ENCODE results near the gene NME8. TPM values are rescaled to one million over a fixed set of nuclear protein-coding genes. Genes with fewer than 3 reads are reported as not detected.

The NME8 gene
- total and polyA plus RNA-seq, 2 donors (not counting 1 experiment from before 2014, with no cell fraction given) = not detected

GRCh38 chr7:37944737-37945054 lies 96.3 kb downstream of the NME8 start:
- Histone ChIP-seq H3K9me3 (ENCODE audit: control extremely low read depth in 1 of 3, control insufficient read depth in 2 of 3, insufficient read depth in 1 of 3, low read length in 2 of 3) (no peaks in the 10 kb centered on the region), H4K20me1 (ENCODE audit: control insufficient read depth, insufficient read depth, low read length, poor library complexity, severe bottlenecking) (no peaks in the 10 kb centered on the region), H3K9ac (ENCODE audit: low read length) (no peak overlapping the region), H3K4me3 (ENCODE audit: control extremely low read depth in 1 of 5, extremely low read depth in 1 of 5, insufficient read depth in 1 of 5, low read depth in 2 of 5, low read length in 4 of 5) (no peak overlapping the region), H3K4me2 (replicated peaks; ENCODE audit: low read depth, low read length, poor library complexity, severe bottlenecking) (no peak overlapping the region), H3K79me2 (ENCODE audit: control insufficient read depth, insufficient read depth, low read length) (no peaks in the 10 kb centered on the region), H3K4me1 (ENCODE audit: control insufficient read depth in 2 of 2, insufficient read depth in 2 of 2, low read length in 2 of 2) (no peaks in the 10 kb centered on the region), H2AFZ (ENCODE audit: insufficient read depth, low read depth, low read length, poor library complexity, severe bottlenecking) (no peak overlapping the region), H3K36me3 (replicated peaks in 1 of 2; ENCODE audit: control extremely low read depth in 1 of 2, control insufficient read depth in 1 of 2, extremely low read depth in 1 of 2, insufficient read depth in 2 of 2, low read length in 1 of 2) (no peaks in the 10 kb centered on the region), H3K27ac (ENCODE audit: low read length in 2 of 2) (no peak overlapping the region), H3K27me3 (replicated peaks in 1 of 4; ENCODE audit: control extremely low read depth in 1 of 4, control insufficient read depth in 3 of 4, insufficient read depth in 4 of 4, low read length in 3 of 4) (no peaks in the 10 kb centered on the region)
- TF ChIP-seq EZH2 (IDR thresholded peaks at IDR 0.05; ENCODE audit: borderline replicate concordance, insufficient read depth, low read depth, low read length, poor library complexity, severe bottlenecking) = no peak
- Mint-ChIP-seq H3K4me3 (no peak overlapping the region), H3K27me3 (peaks cover 5% of the 10 kb centered on the region), H3K4me1 (no peaks in the 10 kb centered on the region), H3K27ac (no peak overlapping the region), H3K9me3 (ENCODE audit: insufficient read depth) (no peaks in the 10 kb centered on the region)
- no peak for ATAC-seq (ENCODE audit: low read depth)
- WGBS (ENCODE audit: insufficient coverage) = no CpG with 5 or more reads among the region's 2 CpGs
- ChIA-PET POLR2A (no interaction called here), CTCF (no interaction called here)
- DNase-seq = no peak
- intact Hi-C loops (cut with micrococcal nuclease) = no loop called here

- Mint-ChIP-seq H3K4me1 (no peaks in the 10 kb centered on the region), H3K27ac (no peak overlapping the region), H3K9me3 (ENCODE audit: insufficient read depth) (no peaks in the 10 kb centered on the region), H3K27me3 (no peaks in the 10 kb centered on the region), H3K4me3 (no peak overlapping the region)
- H3K4me1 ChIP-seq (ENCODE audit: control insufficient read depth in 2 of 2, insufficient read depth in 2 of 2, low read length in 2 of 2) = no peaks in the 10 kb centered on the region
- no peaks in the 10 kb centered on the region for H4K20me1 ChIP-seq (ENCODE audit: control insufficient read depth, insufficient read depth, low read length, poor library complexity, severe bottlenecking)
- no CpG with 5 or more reads among the region's 4 CpGs for WGBS (ENCODE audit: insufficient coverage)
- no peak overlapping the region for H3K4me3 ChIP-seq (ENCODE audit: control extremely low read depth in 1 of 5, extremely low read depth in 1 of 5, insufficient read depth in 1 of 5, low read depth in 2 of 5, low read length in 4 of 5)
- H2AFZ ChIP-seq (ENCODE audit: insufficient read depth, low read depth, low read length, poor library complexity, severe bottlenecking) = no peak overlapping the region
- no peaks in the 10 kb centered on the region for H3K27me3 ChIP-seq (replicated peaks in 1 of 4; ENCODE audit: control extremely low read depth in 1 of 4, control insufficient read depth in 3 of 4, insufficient read depth in 4 of 4, low read length in 3 of 4)
- H3K4me2 ChIP-seq (replicated peaks; ENCODE audit: low read depth, low read length, poor library complexity, severe bottlenecking) = no peak overlapping the region
- H3K9me3 ChIP-seq (ENCODE audit: control extremely low read depth in 1 of 3, control insufficient read depth in 2 of 3, insufficient read depth in 1 of 3, low read length in 2 of 3) = no peaks in the 10 kb centered on the region
- H3K79me2 ChIP-seq (ENCODE audit: control insufficient read depth, insufficient read depth, low read length) = no peaks in the 10 kb centered on the region
- ATAC-seq (ENCODE audit: low read depth) (no peak), DNase-seq (no peak)
- CTCF ChIA-PET = no interaction called here
- TF ChIP-seq EZH2 (IDR thresholded peaks at IDR 0.05; ENCODE audit: borderline replicate concordance, insufficient read depth, low read depth, low read length, poor library complexity, severe bottlenecking) (no peak), CTCF (IDR thresholded peaks at IDR 0.05) (no peak)
- no peak overlapping the region for H3K27ac ChIP-seq (ENCODE audit: low read length in 2 of 2)
- H3K36me3 ChIP-seq (replicated peaks in 1 of 2; ENCODE audit: control extremely low read depth in 1 of 2, control insufficient read depth in 1 of 2, extremely low read depth in 1 of 2, insufficient read depth in 2 of 2, low read length in 1 of 2) = no peaks in the 10 kb centered on the region
- H3K9ac ChIP-seq (ENCODE audit: low read length) = no peak overlapping the region
- intact Hi-C loops (cut with micrococcal nuclease) = no loop called here
- POLR2A ChIA-PET = no interaction called here
These were observed 96.9 kb downstream of the NME8 start for GRCh38 chr7:37945336-37945735.
